Measurements from ENCODE around the gene PDS5B.

Gene PDS5B

GRCh38 chr13:32586080-32586900 lies at the start of gene PDS5B:
PDS5B (plus strand) TSS chr13:32586452; CDS start chr13:32648773, 62,321 bp downstream.
- peak; percentile 48 for FAIRE-seq
- peak; percentile 63 for TF ChIP-seq CTCF (IDR thresholded peaks at IDR 0.05; ENCODE audit: insufficient read depth, missing control alignments)
- DNase-seq (ENCODE audit: insufficient read length, low spot score), result peak; percentile 45

- no peak for TF ChIP-seq CTCF (IDR thresholded peaks at IDR 0.05; ENCODE audit: insufficient read depth, missing control alignments)
- FAIRE-seq (no peak), DNase-seq (ENCODE audit: insufficient read length, low spot score) (no peak)
Observed at GRCh38 chr13:32537580-32538142, 48.6 kb upstream of the PDS5B start.

GRCh38 chr13:32538143-32538620 lies 48.1 kb upstream of the PDS5B start:
- TF ChIP-seq CTCF (IDR thresholded peaks at IDR 0.05; ENCODE audit: insufficient read depth, missing control alignments), result no peak
- no peak for FAIRE-seq
- DNase-seq (ENCODE audit: insufficient read length, low spot score), result no peak

- peak; percentile 37 for DNase-seq (ENCODE audit: insufficient read length, low spot score)
- peak; percentile 40 for TF ChIP-seq CTCF (IDR thresholded peaks at IDR 0.05; ENCODE audit: insufficient read depth, missing control alignments)
- peak; percentile 92 for FAIRE-seq
Observed at GRCh38 chr13:32538621-32539246, 47.5 kb upstream of the PDS5B start, which contains the start of gene N4BP2L2. N4BP2L2 (minus strand) TSS chr13:32538795; CDS start chr13:32537027, 1,768 bp downstream.

GRCh38 chr13:32542221-32542620 lies 44.0 kb upstream of the PDS5B start:
- DNase-seq (ENCODE audit: insufficient read length, low spot score), result no peak
- TF ChIP-seq CTCF (IDR thresholded peaks at IDR 0.05; ENCODE audit: insufficient read depth, missing control alignments), result no peak
- FAIRE-seq, result no peak

GRCh38 chr13:32545083-32545482 lies 41.2 kb upstream of the PDS5B start:
- no peak for DNase-seq (ENCODE audit: insufficient read length, low spot score)
- no peak for FAIRE-seq
- TF ChIP-seq CTCF (IDR thresholded peaks at IDR 0.05; ENCODE audit: insufficient read depth, missing control alignments), result no peak
